ENCODE measurements around the gene LAMTOR3.

GRCh38 chr4:99861120-99861905 is 32.9 kb downstream of the LAMTOR3 start:
- TF ChIP-seq, protein P1, sequence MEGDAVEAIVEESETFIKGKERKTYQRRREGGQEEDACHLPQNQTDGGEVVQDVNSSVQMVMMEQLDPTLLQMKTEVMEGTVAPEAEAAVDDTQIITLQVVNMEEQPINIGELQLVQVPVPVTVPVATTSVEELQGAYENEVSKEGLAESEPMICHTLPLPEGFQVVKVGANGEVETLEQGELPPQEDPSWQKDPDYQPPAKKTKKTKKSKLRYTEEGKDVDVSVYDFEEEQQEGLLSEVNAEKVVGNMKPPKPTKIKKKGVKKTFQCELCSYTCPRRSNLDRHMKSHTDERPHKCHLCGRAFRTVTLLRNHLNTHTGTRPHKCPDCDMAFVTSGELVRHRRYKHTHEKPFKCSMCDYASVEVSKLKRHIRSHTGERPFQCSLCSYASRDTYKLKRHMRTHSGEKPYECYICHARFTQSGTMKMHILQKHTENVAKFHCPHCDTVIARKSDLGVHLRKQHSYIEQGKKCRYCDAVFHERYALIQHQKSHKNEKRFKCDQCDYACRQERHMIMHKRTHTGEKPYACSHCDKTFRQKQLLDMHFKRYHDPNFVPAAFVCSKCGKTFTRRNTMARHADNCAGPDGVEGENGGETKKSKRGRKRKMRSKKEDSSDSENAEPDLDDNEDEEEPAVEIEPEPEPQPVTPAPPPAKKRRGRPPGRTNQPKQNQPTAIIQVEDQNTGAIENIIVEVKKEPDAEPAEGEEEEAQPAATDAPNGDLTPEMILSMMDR (IDR thresholded peaks at IDR 0.05): no peak
- no peak for TF ChIP-seq POLR2A (IDR thresholded peaks at IDR 0.05)
